ENCODE measurements around the gene SLC22A25.
"Not testable (repeated sequence)": the region's sequence is repeated elsewhere in the genome, so short reads cannot be mapped to it uniquely, and the experiment has no call there.

The SLC22A25 gene

GRCh38 chr11:63243533-63243932 is at the start of gene SLC22A25:
SLC22A25 (minus strand) TSS chr11:63243599; CDS start chr11:63229652, 13,947 bp downstream.
- no peak for DNase-seq (ENCODE audit: low read depth)

- DNase-seq (ENCODE audit: low read depth), result no peak
These were observed 46.9 kb upstream of the SLC22A25 start for GRCh38 chr11:63290285-63290684.

GRCh38 chr11:63289658-63290057 is 46.3 kb upstream of the SLC22A25 start:
- no peak for DNase-seq (ENCODE audit: low read depth)

GRCh38 chr11:63282579-63282978 is 39.2 kb upstream of the SLC22A25 start:
- DNase-seq (ENCODE audit: low read depth), result no peak

- no peak for DNase-seq (ENCODE audit: low read depth)
These were observed 37.5 kb upstream of the SLC22A25 start for GRCh38 chr11:63280920-63281319.

GRCh38 chr11:63277345-63277943 is 34.0 kb upstream of the SLC22A25 start:
- no peak for DNase-seq (ENCODE audit: low read depth)

GRCh38 chr11:63274776-63275175 is 31.4 kb upstream of the SLC22A25 start:
- DNase-seq (ENCODE audit: low read depth), result no peak

GRCh38 chr11:63273685-63274084 is 30.3 kb upstream of the SLC22A25 start:
- DNase-seq (ENCODE audit: low read depth), result no peak

GRCh38 chr11:63262547-63262946 is 19.1 kb upstream of the SLC22A25 start:
- DNase-seq (ENCODE audit: low read depth), result no peak

GRCh38 chr11:63251312-63251711 is 7.9 kb upstream of the SLC22A25 start:
- DNase-seq (ENCODE audit: low read depth), result no peak

- no peak for DNase-seq (ENCODE audit: low read depth)
These were observed 7.0 kb upstream of the SLC22A25 start for GRCh38 chr11:63250162-63251050.

GRCh38 chr11:63248966-63249365 is 5.6 kb upstream of the SLC22A25 start:
- DNase-seq (ENCODE audit: low read depth), result no peak

GRCh38 chr11:63247237-63248002 is 4.0 kb upstream of the SLC22A25 start:
- DNase-seq (ENCODE audit: low read depth), result not testable (repeated sequence)

GRCh38 chr11:63246045-63246444 is 2.6 kb upstream of the SLC22A25 start:
- no peak for DNase-seq (ENCODE audit: low read depth)

- no peak for DNase-seq (ENCODE audit: low read depth)
These were observed 1.5 kb upstream of the SLC22A25 start for GRCh38 chr11:63244862-63245261.

- no peak for DNase-seq (ENCODE audit: low read depth)
These were observed 1.2 kb downstream of the SLC22A25 start for GRCh38 chr11:63242089-63242781.

GRCh38 chr11:63240791-63241379 is 2.5 kb downstream of the SLC22A25 start:
- DNase-seq (ENCODE audit: low read depth), result no peak

GRCh38 chr11:63240098-63240497 is 3.3 kb downstream of the SLC22A25 start:
- no peak for DNase-seq (ENCODE audit: low read depth)

- no peak for DNase-seq (ENCODE audit: low read depth)
These were observed 4.1 kb downstream of the SLC22A25 start for GRCh38 chr11:63239254-63239653.

GRCh38 chr11:63237413-63237812 is 6.0 kb downstream of the SLC22A25 start:
- DNase-seq (ENCODE audit: low read depth), result no peak

Data from activated T-helper 1 cell treated with Interleukin-2 at 50 U/mL for 16 hours (primary cell).